NCI-H2081 treated with DMSO at 0.1 percent for 48 hours (cell line): ENCODE measurements around the gene CCHCR1.

ENCODE experiments used
- DNase-seq: peaks from one replicate; lab custom pipeline; 2025; lab: John Stamatoyannopoulos, UW

CCHCR1 gene

DNA sequence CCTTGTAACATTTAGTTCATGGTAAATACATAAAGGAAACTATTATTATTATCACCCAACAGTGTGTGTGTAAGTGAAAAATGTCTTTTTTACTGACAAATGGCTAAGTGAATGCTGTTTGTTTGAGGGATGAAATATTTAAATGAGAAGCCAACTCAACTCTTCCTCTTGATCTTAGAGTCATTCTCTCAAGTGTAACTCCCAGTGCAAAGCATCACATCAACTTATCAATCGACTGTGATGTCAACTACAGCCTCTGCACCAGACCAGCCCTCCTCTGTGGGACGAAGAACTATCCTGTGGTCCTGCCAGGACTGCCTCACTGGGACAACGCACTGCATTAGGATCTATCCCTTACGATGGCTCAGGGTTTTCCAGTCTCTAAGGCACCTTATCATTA lies 50.5 kb downstream of the CCHCR1 start:
- no peak for DNase-seq

- DNase-seq, result no peak
Observed at GRCh38 chr6:31103136-31103535, 54.5 kb downstream of the CCHCR1 start.

GRCh38 chr6:31098449-31098938 lies 59.1 kb downstream of the CCHCR1 start:
- no peak for DNase-seq

DNA sequence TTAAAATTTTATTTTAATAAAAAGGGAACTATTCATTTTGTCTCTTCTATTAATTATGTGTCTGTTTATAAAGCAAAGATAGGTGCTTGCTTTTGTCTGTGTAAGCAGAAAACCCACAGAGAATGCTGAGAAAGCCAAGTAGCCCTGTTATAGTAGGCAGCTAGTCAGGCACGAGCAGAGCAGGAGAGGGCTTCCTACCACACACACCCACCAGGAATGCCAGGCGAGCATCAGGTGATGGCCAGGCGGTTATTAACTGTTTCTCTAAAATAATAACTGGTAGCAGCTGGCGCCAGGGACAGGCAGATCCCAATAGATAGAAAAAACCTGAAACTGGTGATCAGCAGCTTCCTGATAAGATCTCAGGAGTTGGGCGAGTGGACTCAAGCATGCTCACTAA lies 60.9 kb downstream of the CCHCR1 start:
- no peak for DNase-seq

DNA sequence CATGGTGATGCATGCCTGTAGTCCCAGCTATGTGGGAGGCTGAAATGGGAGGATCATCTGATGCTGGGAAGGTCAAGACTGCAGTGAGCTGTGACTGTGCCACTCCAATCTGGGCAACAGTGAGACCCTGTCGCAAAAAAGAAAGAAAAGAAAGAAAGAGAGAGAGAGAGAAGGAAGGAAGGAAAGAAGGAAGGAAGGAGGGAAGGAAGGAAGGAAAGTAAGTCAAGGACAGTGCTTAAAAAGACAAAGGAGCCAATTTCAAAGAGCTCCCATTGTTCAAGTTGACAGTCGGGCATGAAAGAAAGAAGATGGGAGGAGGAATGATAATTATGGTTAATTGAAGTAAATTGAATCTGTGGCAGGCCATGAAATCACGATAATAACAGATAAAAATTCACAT lies 61.4 kb downstream of the CCHCR1 start:
- DNase-seq, result no peak

GRCh38 chr6:31094389-31094881 lies 63.2 kb downstream of the CCHCR1 start:
- DNase-seq, result no peak

GRCh38 chr6:31092769-31093505 lies 64.7 kb downstream of the CCHCR1 start:
- no peak for DNase-seq
